ENCODE measurements around the gene NKX2-1.

GRCh38 chr14:36518586-36519430 is 1.2 kb downstream of the NKX2-1 start:
- TF ChIP-seq CTCF (optimal IDR thresholded peaks at IDR 0.05 in 1 of 3, IDR thresholded peaks at IDR 0.05 in 1 of 3, conservative IDR thresholded peaks at IDR 0.05 in 1 of 3; ENCODE audit: extremely low read depth in 1 of 3, insufficient read depth in 2 of 3, low read length in 3 of 3) (no peak), EZH2 (IDR thresholded peaks at IDR 0.05; ENCODE audit: low read length) (peak; percentile 99)
